Kidney glomerular epithelial cell (primary cell): Measurements from ENCODE around the gene PLPPR5.
"Not testable (repeated sequence)": the region's sequence is repeated elsewhere in the genome, so short reads cannot be mapped to it uniquely, and the experiment has no call there.

ENCODE experiments used
- DNase-seq: peaks from one replicate; lab custom pipeline; 2025; lab: John Stamatoyannopoulos, UW

PLPPR5 gene

GRCh38 chr1:98919211-98919610 lies 85.5 kb downstream of the PLPPR5 start:
- DNase-seq: no peak

- DNase-seq: no peak
Observed at GRCh38 chr1:98914547-98914946, 90.1 kb downstream of the PLPPR5 start.

GRCh38 chr1:98910827-98911226 lies 93.8 kb downstream of the PLPPR5 start:
- no peak for DNase-seq

- DNase-seq: no peak
Observed at GRCh38 chr1:98908980-98909379, 95.7 kb downstream of the PLPPR5 start.

DNA sequence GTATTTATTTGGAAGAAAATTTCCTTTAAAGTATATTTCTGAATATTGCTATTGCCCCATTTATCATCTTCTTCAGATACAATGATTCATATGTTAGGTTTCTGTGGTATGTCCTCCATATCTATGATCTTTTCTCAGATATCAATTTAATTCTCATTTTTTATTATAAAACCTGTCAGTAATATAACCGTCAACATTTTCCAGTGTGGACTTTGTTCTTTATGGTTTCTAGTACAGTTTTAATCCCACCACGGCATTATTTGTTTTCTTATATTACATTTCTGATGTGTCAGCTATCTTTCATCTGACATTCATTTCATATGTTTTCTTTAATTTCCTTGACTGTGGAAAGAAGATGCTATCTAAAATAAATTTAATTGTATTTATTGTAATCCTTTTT lies 97.9 kb downstream of the PLPPR5 start:
- no peak for DNase-seq

- no peak for DNase-seq
Observed at GRCh38 chr1:98906361-98906760, 98.3 kb downstream of the PLPPR5 start.

DNA sequence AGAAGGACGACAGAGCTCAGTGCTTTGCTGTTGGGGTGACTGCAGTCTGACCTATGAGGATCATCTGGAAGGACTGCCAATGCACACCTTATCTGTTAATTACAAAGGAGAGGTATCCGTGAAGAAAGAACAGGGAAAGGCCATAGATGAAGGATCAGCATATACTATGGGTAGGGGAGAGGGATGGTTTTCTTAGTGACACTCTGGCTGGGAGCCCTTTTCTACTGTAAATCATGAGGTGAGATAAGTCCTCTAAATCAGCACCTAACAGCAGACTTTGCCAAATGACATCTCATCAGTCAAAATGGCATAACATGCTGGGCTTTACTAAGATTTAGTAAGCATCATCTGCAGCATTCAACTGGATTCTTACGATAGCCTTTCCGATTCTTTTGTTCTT lies 100.0 kb downstream of the PLPPR5 start:
- DNase-seq: no peak

- no peak for DNase-seq
Observed at GRCh38 chr1:98903726-98904125, 100.9 kb downstream of the PLPPR5 start.

DNA sequence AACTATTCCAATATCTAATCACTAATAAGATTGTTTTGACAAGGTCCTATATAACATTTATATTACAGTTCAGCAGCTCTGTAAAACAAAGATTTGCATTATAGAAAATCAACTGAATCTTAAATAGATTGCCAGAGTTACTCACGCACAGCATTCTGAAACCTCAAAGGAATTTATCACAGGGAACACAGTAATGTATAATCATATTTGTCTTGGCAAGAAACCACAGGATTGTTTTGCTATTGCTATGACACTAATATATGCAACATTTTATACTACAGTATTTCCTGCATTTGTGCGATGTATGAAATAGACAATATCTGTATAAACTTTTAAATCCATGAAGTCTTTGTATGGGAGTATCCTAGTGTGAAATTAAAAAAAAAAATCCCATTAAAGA lies 101.4 kb downstream of the PLPPR5 start:
- peak; percentile 71 for DNase-seq

GRCh38 chr1:98898940-98899339 lies 105.7 kb downstream of the PLPPR5 start:
- no peak for DNase-seq

DNA sequence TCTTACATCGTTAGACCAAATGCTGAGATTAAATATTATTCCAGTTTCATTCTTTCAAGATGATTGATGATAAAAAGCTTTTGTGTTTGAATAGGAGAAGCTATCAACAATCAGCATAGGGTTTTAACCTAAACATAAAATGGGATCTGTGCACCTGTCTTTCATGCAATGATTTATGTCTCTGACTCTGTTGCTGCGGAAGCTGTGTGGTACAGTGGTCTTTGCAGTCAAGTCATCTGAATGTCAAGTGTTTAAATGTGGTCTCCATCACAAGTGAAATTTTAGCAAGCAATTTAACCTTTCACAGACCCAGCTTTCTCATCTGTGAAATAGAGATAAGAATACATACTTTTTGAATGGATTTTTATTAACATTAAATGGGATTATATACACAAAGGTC lies 107.2 kb downstream of the PLPPR5 start:
- DNase-seq: no peak

GRCh38 chr1:98896711-98897445 lies 107.8 kb downstream of the PLPPR5 start:
- no peak for DNase-seq

DNA sequence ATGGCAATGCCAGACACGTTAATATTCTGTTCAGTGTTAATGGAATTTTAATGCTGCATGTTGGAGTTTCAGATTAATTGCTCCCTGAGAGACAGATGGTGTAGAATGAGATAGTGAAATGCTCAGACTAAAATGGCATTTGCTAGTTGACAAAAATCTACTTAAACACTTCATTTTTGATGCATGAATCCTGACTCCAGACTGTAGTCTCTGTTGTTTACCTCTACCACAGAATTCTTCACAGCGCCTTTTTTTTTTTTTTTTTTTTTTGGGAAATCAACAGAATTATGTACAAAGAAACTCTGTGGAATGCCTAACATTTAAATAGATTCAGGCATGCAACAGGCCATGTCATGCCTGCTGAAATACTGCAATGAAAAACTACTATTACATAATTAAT lies 111.3 kb downstream of the PLPPR5 start:
- DNase-seq: no peak

DNA sequence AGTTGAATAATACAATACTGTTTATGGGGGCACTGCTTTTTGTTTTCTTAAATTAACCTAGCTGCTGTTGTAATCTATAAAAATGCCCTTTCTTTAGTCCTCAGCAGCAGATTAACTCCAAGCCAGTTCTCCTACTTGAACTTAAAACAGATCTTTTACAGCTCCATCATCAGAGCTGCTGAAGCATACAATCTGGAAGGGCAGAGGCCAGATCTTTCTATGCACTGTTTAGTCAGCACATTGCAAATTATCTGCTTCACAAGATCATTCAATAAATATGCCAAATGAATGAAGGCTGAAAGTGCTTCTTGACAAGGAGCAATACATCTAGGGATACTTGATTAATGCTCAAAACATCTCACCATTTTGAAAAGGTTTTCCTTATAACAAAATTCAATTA lies 115.8 kb downstream of the PLPPR5 start:
- no peak for DNase-seq

- no peak for DNase-seq
Observed at GRCh38 chr1:98887507-98887906, 117.2 kb downstream of the PLPPR5 start.

- DNase-seq: peak; percentile 13
Observed at GRCh38 chr1:98884864-98885263, 119.8 kb downstream of the PLPPR5 start.

DNA sequence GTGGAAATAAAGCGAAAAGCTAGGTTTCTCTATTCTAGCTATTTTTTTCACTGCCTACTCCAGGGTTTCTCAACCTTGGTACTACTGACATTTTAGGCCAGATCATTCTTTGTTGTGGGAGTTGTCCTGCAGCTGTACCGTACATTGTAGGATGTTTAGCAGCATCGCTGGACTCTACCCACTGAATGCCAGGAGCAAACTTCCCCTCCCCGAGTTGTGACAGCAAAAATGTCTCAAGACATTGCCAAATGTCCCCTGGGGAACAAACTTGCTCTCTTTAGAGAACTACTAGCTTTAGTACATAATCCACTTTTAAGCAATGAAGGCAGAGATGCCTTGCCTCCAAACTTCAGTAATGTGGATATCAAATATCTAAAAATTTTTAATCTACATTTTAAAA lies 122.8 kb downstream of the PLPPR5 start:
- DNase-seq: no peak

DNA sequence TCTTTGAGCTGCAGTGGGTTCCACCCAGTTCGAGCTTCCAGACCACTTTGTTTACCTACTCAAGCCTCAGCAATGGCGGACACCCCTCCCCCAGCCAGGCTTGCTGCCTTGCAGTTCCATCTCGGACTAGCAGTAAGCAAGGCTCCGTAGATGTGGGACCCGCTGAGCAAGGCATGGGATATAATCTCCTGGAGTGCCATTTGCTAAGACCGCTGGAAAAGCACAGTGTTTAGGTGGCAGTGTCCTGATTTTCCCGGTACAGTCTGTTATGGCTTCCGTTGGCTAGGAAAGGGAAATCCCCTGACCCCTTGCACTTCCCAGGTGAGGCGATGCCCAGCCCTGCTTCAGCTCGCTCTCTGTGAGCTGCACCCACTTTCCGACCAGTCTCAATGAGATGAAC lies 123.4 kb downstream of the PLPPR5 start:
- DNase-seq: not testable (repeated sequence)

- DNase-seq: no peak
Observed at GRCh38 chr1:98874828-98875227, 129.8 kb downstream of the PLPPR5 start.

DNA sequence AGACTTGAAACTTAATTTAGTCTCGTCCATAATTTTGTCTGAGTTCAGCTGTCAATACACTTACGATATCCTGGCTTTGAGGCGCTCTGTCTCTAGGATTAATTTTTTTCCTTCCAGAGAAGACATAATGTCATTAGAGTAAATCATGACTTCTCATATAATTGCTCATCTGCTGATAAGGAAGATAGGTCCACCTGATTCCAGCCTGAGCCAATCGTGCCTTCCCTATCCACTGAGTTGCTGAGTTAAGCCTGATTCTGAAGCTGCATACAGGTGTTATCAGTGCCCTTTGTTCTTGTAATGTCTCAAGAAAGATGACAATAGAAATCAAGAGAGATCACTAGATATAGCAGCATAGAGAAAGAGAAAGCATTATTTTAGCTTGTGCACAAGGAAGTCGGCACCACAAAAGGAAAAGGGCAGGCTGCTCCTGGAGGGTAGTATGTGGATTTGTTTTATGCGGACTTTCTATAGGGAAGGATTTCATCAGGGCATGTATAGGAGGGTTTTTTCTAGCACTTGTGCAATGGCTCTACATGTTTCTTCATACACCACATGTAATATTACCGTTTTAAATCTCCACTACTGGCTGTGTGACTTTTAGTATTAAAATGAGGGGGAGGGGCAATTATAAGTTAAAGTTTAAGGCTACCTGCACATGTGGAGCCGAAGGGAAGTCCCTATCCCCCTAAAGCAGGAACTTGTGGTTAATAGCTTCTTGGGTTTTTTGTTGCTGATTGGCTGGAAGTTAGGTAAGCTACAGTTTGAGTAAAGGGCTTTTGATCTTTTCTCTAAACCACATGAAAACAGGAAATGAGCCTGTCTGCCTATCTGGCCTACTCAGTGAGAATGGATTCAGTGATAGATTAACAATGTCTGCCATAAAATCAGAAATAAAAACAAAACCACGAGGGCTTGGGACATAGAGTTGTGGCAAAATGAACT lies 133.4 kb downstream of the PLPPR5 start:
- DNase-seq: no peak

- no peak for DNase-seq
Observed at GRCh38 chr1:98865796-98866195, 138.9 kb downstream of the PLPPR5 start.

DNA sequence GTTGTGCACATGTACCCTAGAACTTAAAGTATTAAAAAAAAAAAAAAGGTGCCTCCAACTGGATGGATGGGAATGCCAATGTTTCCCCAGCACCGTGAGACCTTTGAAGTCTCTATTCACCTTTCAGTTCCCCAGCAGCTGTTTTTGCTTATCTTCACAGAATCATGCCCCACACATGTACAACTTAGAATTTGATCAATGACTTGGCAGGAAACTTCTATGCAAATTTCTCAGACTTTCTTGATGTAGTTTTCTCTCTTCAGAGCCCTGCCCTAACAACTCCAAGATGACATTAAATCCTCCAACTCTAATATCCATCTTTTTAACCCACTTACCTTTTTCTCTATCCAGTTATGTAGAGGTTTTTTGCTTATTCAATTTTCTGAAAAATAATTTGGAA lies 144.3 kb downstream of the PLPPR5 start:
- no peak for DNase-seq

GRCh38 chr1:98854137-98854536 lies 150.5 kb downstream of the PLPPR5 start:
- DNase-seq: no peak
